Lung (tissue), 12 donors: Measurements from ENCODE around the gene NAV2. TPM values are rescaled to one million over a fixed set of nuclear protein-coding genes. Genes with fewer than 3 reads are reported as not detected.
A peak's percentile ranks its signal among the peaks of the same experiment; 100 is the strongest.

Experiments used
- ATAC-seq: fragments of 200-7000 bp; cut with Tn5 transposase; one replicate; pipeline ENCODE4 v1.9.1; 2020; ENCODE audit warnings: moderate number of reproducible peaks; ENCODE audit not compliant: insufficient read depth, low FRiP score
- DNase-seq, 3 donors: peaks; one replicate each; pipeline ENCODE4 v3.0.0-alpha.2; 2013 to 2017
- H3K27ac ChIP-seq, 2 donors: one replicate each; pipeline ENCODE4 v1.5.1; 2013; ENCODE audit warnings: mild to moderate bottlenecking in 2 of 2, moderate library complexity in 2 of 2, control low read depth in 1 of 2, inconsistent platforms in 1 of 2, low read depth in 1 of 2, low read length in 1 of 2
- H3K27me3 ChIP-seq, 3 donors: one replicate each; pipeline ENCODE4 v1.5.1; 2013; ENCODE audit warnings: low read length in 2 of 3; ENCODE audit not compliant: control insufficient read depth in 3 of 3, insufficient read depth in 3 of 3
- H3K36me3 ChIP-seq, 4 donors: one replicate each; pipeline ENCODE4 v1.5.1; 2013; ENCODE audit warnings: low read length in 4 of 4, mild to moderate bottlenecking in 1 of 4, moderate library complexity in 1 of 4; ENCODE audit not compliant: control insufficient read depth in 4 of 4, insufficient read depth in 4 of 4
- H3K4me1 ChIP-seq, 5 donors: one replicate each; pipeline ENCODE4 v1.5.1; 2013; ENCODE audit warnings: low read length in 5 of 5, mild to moderate bottlenecking in 2 of 5, moderate library complexity in 1 of 5; ENCODE audit not compliant: control insufficient read depth in 5 of 5, insufficient read depth in 5 of 5
- H3K4me3 ChIP-seq: one replicate; pipeline ENCODE4 v1.5.1; 2013; ENCODE audit warnings: mild to moderate bottlenecking, control low read depth, moderate library complexity
- H3K9ac ChIP-seq, 2 donors: one replicate each; pipeline ENCODE4 v1.5.1; 2013; ENCODE audit warnings: low read length in 2 of 2, control low read depth in 1 of 2; ENCODE audit not compliant: insufficient read depth in 1 of 2
- H3K9me3 ChIP-seq, 4 donors: one replicate each; pipeline ENCODE4 v1.5.1; 2013; ENCODE audit warnings: low read length in 3 of 4, mild to moderate bottlenecking in 1 of 4, moderate library complexity in 1 of 4; ENCODE audit not compliant: control insufficient read depth in 4 of 4, insufficient read depth in 3 of 4
- CTCF ChIP-seq: IDR thresholded peaks from 2 replicates; pipeline ENCODE4 v1.5.1; 2012; ENCODE audit warnings: mild to moderate bottlenecking; ENCODE audit errors: control extremely low read depth, extremely low read depth
- WGBS, 2 donors: extraction: QIAGEN DNeasy Blood & Tissue Kit; methylation state at CpG; one replicate each; pipeline ENCODE4 v1.1.7; 2013; 5-methylcytosine and 5-hydroxymethylcytosine counted together
- polyA plus RNA-seq, 2 donors: library from polyadenylated mRNA; stranded (reverse); fragments of 200-250 nt; gene quantifications; one replicate each; pipeline ENCODE4 v1.2.1, GENCODE V29; 2013
- total RNA-seq, 2 donors: library from RNA; depleted of rRNA in 1 of 2; stranded (reverse); fragments of >200 nt in 1 of 2; gene quantifications; one replicate each; pipeline ENCODE4 v1.2.1, GENCODE V29; 2014 to 2021
- donor health status: control.
- donor health status: control.
- donor health status: Bipolar disorder and iron deficiency.
- donor health status: healthy.
- donor health status: DM: yes; HTN: yes; CAD: no.

Gene NAV2
- total and polyA plus RNA-seq, 4 donors, result 6.8 to 47.9 (median 20.2) TPM

GRCh38 chr11:20007386-20007785, 294.7 kb downstream of the NAV2 start:
- ATAC-seq (no peak), DNase-seq (no peak)
- WGBS, 2 donors, result 76 to 93% methylated on average over 1 of the region's 1 CpG
- Histone ChIP-seq H3K4me1 (peaks cover 0 to 5% (median 3%) of the 10 kb centered on the region in 5 donors), H3K4me3 (no peak overlapping the region), H3K27ac (peak overlapping the region in 1 of 2 donors; percentile 75), H3K27me3 (no peaks in the 10 kb centered on the region), H3K9me3 (no peaks in the 10 kb centered on the region), H3K9ac (no peak overlapping the region), H3K36me3 (no peaks in the 10 kb centered on the region)
- TF ChIP-seq CTCF, result no peak

- WGBS, 2 donors, result 73% methylated on average over 6 of the region's 6 CpGs
- H3K4me3 ChIP-seq, result no peak overlapping the region
- no peak for TF ChIP-seq CTCF
- no peak overlapping the region for H3K9ac ChIP-seq
- peak overlapping the region in 1 of 2 donors; percentile 41 for H3K27ac ChIP-seq
- DNase-seq, result no peak
- no peaks in the 10 kb centered on the region for H3K9me3 ChIP-seq
- no peak for ATAC-seq
- H3K27me3 ChIP-seq, result no peaks in the 10 kb centered on the region
- no peaks in the 10 kb centered on the region for H3K36me3 ChIP-seq
- H3K4me1 ChIP-seq, result peaks cover 0 to 5% (median 3%) of the 10 kb centered on the region in 5 donors
Observed at GRCh38 chr11:20008190-20008870, 295.7 kb downstream of the NAV2 start.

- TF ChIP-seq CTCF, result no peak
- DNase-seq (no peak), ATAC-seq (no peak)
- peaks cover 0 to 8% (median 5%) of the 10 kb centered on the region in 5 donors for H3K4me1 ChIP-seq
- no peaks in the 10 kb centered on the region for H3K9me3 ChIP-seq
- peak overlapping the region in 1 of 2 donors; percentile 17 for H3K27ac ChIP-seq
- H3K9ac ChIP-seq, result no peak overlapping the region
- H3K36me3 ChIP-seq, result no peaks in the 10 kb centered on the region
- WGBS, 2 donors, result 50 to 54% methylated on average over 10 of the region's 10 CpGs
- H3K27me3 ChIP-seq, result no peaks in the 10 kb centered on the region
- H3K4me3 ChIP-seq, result no peak overlapping the region
Observed at GRCh38 chr11:20008871-20009644, 296.4 kb downstream of the NAV2 start.
